ENCODE data around the gene LPGAT1. TPM values are rescaled to one million over a fixed set of nuclear protein-coding genes. Genes with fewer than 3 reads are reported as not detected.

Gene LPGAT1
- total RNA-seq, 1 experiment from 2014 or later, result 50.6 TPM

GRCh38 chr1:211812584-211812983, 18.0 kb downstream of the LPGAT1 start:
- H4K20me1 ChIP-seq (ENCODE audit: insufficient read depth), result no peaks in the 10 kb centered on the region
- H2AFZ ChIP-seq (ENCODE audit: low read depth, low read length, poor library complexity, severe bottlenecking), result no peak overlapping the region
- CTCF ChIA-PET, result no interaction called here
- intact Hi-C loops (cut with micrococcal nuclease), result no loop called here
- no peak for ATAC-seq
- no peaks in the 10 kb centered on the region for H3K36me3 ChIP-seq (ENCODE audit: control insufficient read depth in 1 of 2, insufficient read depth in 2 of 2, low read length in 2 of 2)
- H3K79me2 ChIP-seq (ENCODE audit: insufficient read depth, low read length), result no peaks in the 10 kb centered on the region
- POLR2A ChIA-PET, result no interaction called here
- no peaks in the 10 kb centered on the region for H3K9me3 ChIP-seq (ENCODE audit: control insufficient read depth in 1 of 2, insufficient read depth in 1 of 2, low read depth in 1 of 2, low read length in 2 of 2)
- no peaks in the 10 kb centered on the region for H3K27me3 ChIP-seq (ENCODE audit: insufficient read depth, low read length)
- H3K4me1 ChIP-seq (ENCODE audit: control insufficient read depth in 1 of 2, insufficient read depth in 2 of 2, low read length in 2 of 2), result no peaks in the 10 kb centered on the region
- H3K4me2 ChIP-seq (ENCODE audit: low read length), result no peak overlapping the region
- no peak overlapping the region for H3K9ac ChIP-seq (ENCODE audit: low read length)
- no peak overlapping the region for H3K27ac ChIP-seq (ENCODE audit: low read depth, low read length)
- no peaks in the 10 kb centered on the region for H3K9me2 ChIP-seq (ENCODE audit: insufficient read depth)
- DNase-seq (ENCODE audit: low read depth, low spot score), result no peak
- no TSS peak for BruUV-seq (replicated peaks)
- H3K4me3 ChIP-seq (replicated peaks in 1 of 2; ENCODE audit: low read depth in 1 of 2, low read length in 2 of 2), result no peak overlapping the region
- RAD21 ChIA-PET (ENCODE audit: low non-redundant PET in 1 of 2, low total read pairs in 2 of 2, uncharacterized antibody in 2 of 2, unreplicated experiment in 2 of 2), result no interaction called here
- no peak for TF ChIP-seq ZFX (IDR thresholded peaks at IDR 0.05)
- TF ChIP-seq EZH2 (IDR thresholded peaks at IDR 0.05), result no peak
- TF ChIP-seq RAD21 (IDR thresholded peaks at IDR 0.05; ENCODE audit: low read depth), result no peak
- TF ChIP-seq JUND (IDR thresholded peaks at IDR 0.05), result no peak
- no peak for TF ChIP-seq EGR1 (IDR thresholded peaks at IDR 0.05; ENCODE audit: low read depth)
- no peak for TF ChIP-seq SIN3A (IDR thresholded peaks at IDR 0.05; ENCODE audit: low read depth)
- TF ChIP-seq SRF (IDR thresholded peaks at IDR 0.05; ENCODE audit: low read depth), result no peak
- no peak for TF ChIP-seq ATF3 (IDR thresholded peaks at IDR 0.05)
- TF ChIP-seq FOSL1 (IDR thresholded peaks at IDR 0.05; ENCODE audit: low read depth), result no peak
- no peak for TF ChIP-seq YY1 (IDR thresholded peaks at IDR 0.05; ENCODE audit: extremely low read depth, insufficient replicate concordance, low read depth, low read length)
- no peak for TF ChIP-seq CEBPB (IDR thresholded peaks at IDR 0.05; ENCODE audit: low read depth)
- TF ChIP-seq MAX (IDR thresholded peaks at IDR 0.05), result no peak
- TF ChIP-seq, protein P1, sequence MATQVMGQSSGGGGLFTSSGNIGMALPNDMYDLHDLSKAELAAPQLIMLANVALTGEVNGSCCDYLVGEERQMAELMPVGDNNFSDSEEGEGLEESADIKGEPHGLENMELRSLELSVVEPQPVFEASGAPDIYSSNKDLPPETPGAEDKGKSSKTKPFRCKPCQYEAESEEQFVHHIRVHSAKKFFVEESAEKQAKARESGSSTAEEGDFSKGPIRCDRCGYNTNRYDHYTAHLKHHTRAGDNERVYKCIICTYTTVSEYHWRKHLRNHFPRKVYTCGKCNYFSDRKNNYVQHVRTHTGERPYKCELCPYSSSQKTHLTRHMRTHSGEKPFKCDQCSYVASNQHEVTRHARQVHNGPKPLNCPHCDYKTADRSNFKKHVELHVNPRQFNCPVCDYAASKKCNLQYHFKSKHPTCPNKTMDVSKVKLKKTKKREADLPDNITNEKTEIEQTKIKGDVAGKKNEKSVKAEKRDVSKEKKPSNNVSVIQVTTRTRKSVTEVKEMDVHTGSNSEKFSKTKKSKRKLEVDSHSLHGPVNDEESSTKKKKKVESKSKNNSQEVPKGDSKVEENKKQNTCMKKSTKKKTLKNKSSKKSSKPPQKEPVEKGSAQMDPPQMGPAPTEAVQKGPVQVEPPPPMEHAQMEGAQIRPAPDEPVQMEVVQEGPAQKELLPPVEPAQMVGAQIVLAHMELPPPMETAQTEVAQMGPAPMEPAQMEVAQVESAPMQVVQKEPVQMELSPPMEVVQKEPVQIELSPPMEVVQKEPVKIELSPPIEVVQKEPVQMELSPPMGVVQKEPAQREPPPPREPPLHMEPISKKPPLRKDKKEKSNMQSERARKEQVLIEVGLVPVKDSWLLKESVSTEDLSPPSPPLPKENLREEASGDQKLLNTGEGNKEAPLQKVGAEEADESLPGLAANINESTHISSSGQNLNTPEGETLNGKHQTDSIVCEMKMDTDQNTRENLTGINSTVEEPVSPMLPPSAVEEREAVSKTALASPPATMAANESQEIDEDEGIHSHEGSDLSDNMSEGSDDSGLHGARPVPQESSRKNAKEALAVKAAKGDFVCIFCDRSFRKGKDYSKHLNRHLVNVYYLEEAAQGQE (IDR thresholded peaks at IDR 0.05; ENCODE audit: low read depth), result no peak
- no peak for TF ChIP-seq ZBTB33 (IDR thresholded peaks at IDR 0.05; ENCODE audit: extremely low read depth, insufficient replicate concordance, low read length)
- no peak for TF ChIP-seq SP1 (IDR thresholded peaks at IDR 0.05; ENCODE audit: low read depth)
- TF ChIP-seq POLR2AphosphoS5 (IDR thresholded peaks at IDR 0.05; ENCODE audit: low read depth, low read length), result no peak
- no peak for TF ChIP-seq ZNF274 (IDR thresholded peaks at IDR 0.05; ENCODE audit: low read depth, low read length)
- no peak for TF ChIP-seq POLR2A (IDR thresholded peaks at IDR 0.05; ENCODE audit: borderline replicate concordance, extremely low read depth, insufficient read depth, insufficient read length)
- no peak for TF ChIP-seq CTCF (IDR thresholded peaks at IDR 0.05 in 2 of 3, conservative IDR thresholded peaks at IDR 0.05 in 1 of 3; ENCODE audit: borderline replicate concordance in 1 of 3, insufficient read depth in 1 of 3, low read depth in 2 of 3, low read length in 2 of 3)
- TF ChIP-seq TCF7L2 (IDR thresholded peaks at IDR 0.05; ENCODE audit: borderline replicate concordance, extremely low read depth, insufficient read depth, insufficient read length), result no peak

All from HCT116 (cell line).